DOHH2 (cell line): ENCODE measurements around the gene FHOD3.

Experiments
- H3F3A ChIP-seq: fragments of 200-600 bp; sonication (generic), shearing (Covaris generic); 2 replicates; pipeline ENCODE4 v1.6.0; 2016; ENCODE audit warnings: antibody characterized with exemption, mild to moderate bottlenecking; ENCODE audit not compliant: control insufficient read depth, insufficient read depth
- H3K27ac ChIP-seq: fragments of 200-600 bp; sonication (generic); 2 replicates; pipeline ENCODE4 v1.5.1; 2014; ENCODE audit warnings: low read depth, mild to moderate bottlenecking, low read length, moderate library complexity
- H3K27me3 ChIP-seq: fragments of 200-600 bp; sonication (generic); 2 replicates; pipeline ENCODE4 v1.6.1; 2014; ENCODE audit warnings: mild to moderate bottlenecking, low read length, mixed read lengths; ENCODE audit not compliant: control insufficient read depth
- H3K36me3 ChIP-seq: fragments of 200-600 bp; sonication (generic); 2 replicates; pipeline ENCODE4 v1.6.1; 2014; ENCODE audit warnings: mild to moderate bottlenecking, low read length, moderate library complexity, mixed read lengths; ENCODE audit not compliant: control insufficient read depth
- H3K4me1 ChIP-seq: fragments of 200-600 bp; sonication (generic); 2 replicates; pipeline ENCODE4 v1.6.1; 2014; ENCODE audit warnings: mild to moderate bottlenecking, low read length, mixed read lengths; ENCODE audit not compliant: control insufficient read depth
- H3K4me2 ChIP-seq: fragments of 200-600 bp; sonication (generic); 2 replicates; pipeline ENCODE4 v1.6.0; 2014; ENCODE audit warnings: mild to moderate bottlenecking, low read length, moderate library complexity
- H3K4me3 ChIP-seq: fragments of 200-600 bp; sonication (generic); 2 replicates; pipeline ENCODE4 v1.5.1; 2014; ENCODE audit warnings: mild to moderate bottlenecking, low read length, mixed read lengths
- H3K79me2 ChIP-seq: fragments of 200-600 bp; sonication (generic); 2 replicates; pipeline ENCODE4 v1.6.1; 2014; ENCODE audit warnings: mild to moderate bottlenecking, low read length, mixed read lengths; ENCODE audit not compliant: control insufficient read depth
- H3K9me2 ChIP-seq: fragments of 200-600 bp; sonication (generic); replicated peaks from 2 replicates; pipeline ENCODE4 v1.6.1; 2014; ENCODE audit warnings: mild to moderate bottlenecking, low read length, mixed read lengths; ENCODE audit not compliant: control insufficient read depth
- H3K9me3 ChIP-seq: fragments of 200-600 bp; sonication (generic); 2 replicates; pipeline ENCODE4 v1.6.1; 2014; ENCODE audit warnings: antibody characterized with exemption, low read length, mixed read lengths; ENCODE audit not compliant: control insufficient read depth, insufficient read depth
- H4K20me1 ChIP-seq: fragments of 200-600 bp; sonication (generic); 2 replicates; pipeline ENCODE4 v1.6.0; 2014; ENCODE audit warnings: low read depth, mild to moderate bottlenecking, antibody characterized with exemption, low read length, moderate library complexity; ENCODE audit not compliant: control insufficient read depth, insufficient read depth
- CTCF ChIP-seq: fragments of 200-600 bp; sonication (generic); IDR thresholded peaks from one replicate; pipeline ENCODE4 v1.5.1; 2014; ENCODE audit warnings: antibody characterized with exemption, mild to moderate bottlenecking, low read depth, low read length; ENCODE audit not compliant: poor library complexity, severe bottlenecking
- EZH2phosphoT487 ChIP-seq: fragments of 200-600 bp; sonication (generic); IDR thresholded peaks from 2 replicates; pipeline ENCODE4 v1.6.1; 2017; ENCODE audit warnings: borderline replicate concordance, mild to moderate bottlenecking, antibody characterized with exemption, low read length, moderate library complexity, mixed read lengths

The FHOD3 gene

GRCh38 chr18:36526611-36527010 is 229.1 kb downstream of the FHOD3 start:
- Histone ChIP-seq H3K4me1 (no peaks in the 10 kb centered on the region), H3K9me3 (no peaks in the 10 kb centered on the region), H3K79me2 (no peaks in the 10 kb centered on the region), H3K27ac (no peak overlapping the region), H3F3A (no peaks in the 10 kb centered on the region), H3K4me2 (no peak overlapping the region), H3K27me3 (peaks cover 1% of the 10 kb centered on the region; the same call in 1 of the 2 replicates), H3K4me3 (no peak overlapping the region), H3K36me3 (no peaks in the 10 kb centered on the region), H4K20me1 (no peaks in the 10 kb centered on the region), H3K9me2 (no peaks in the 10 kb centered on the region)
- no peak for TF ChIP-seq EZH2phosphoT487
- no peak for TF ChIP-seq CTCF

GRCh38 chr18:36527051-36527450 is 229.5 kb downstream of the FHOD3 start:
- Histone ChIP-seq H3K36me3 (no peaks in the 10 kb centered on the region), H3K4me2 (no peak overlapping the region), H3K79me2 (no peaks in the 10 kb centered on the region), H4K20me1 (no peaks in the 10 kb centered on the region), H3K4me1 (no peaks in the 10 kb centered on the region), H3K4me3 (no peak overlapping the region), H3K9me3 (no peaks in the 10 kb centered on the region), H3K27ac (no peak overlapping the region), H3K27me3 (no peaks in the 10 kb centered on the region), H3F3A (no peaks in the 10 kb centered on the region), H3K9me2 (no peaks in the 10 kb centered on the region)
- TF ChIP-seq CTCF (no peak), EZH2phosphoT487 (no peak)

GRCh38 chr18:36527740-36528455 is 230.4 kb downstream of the FHOD3 start:
- Histone ChIP-seq H3K27ac (no peak overlapping the region), H3K79me2 (no peaks in the 10 kb centered on the region), H3F3A (no peaks in the 10 kb centered on the region), H3K4me3 (no peak overlapping the region), H3K27me3 (no peaks in the 10 kb centered on the region), H3K4me2 (no peak overlapping the region), H4K20me1 (no peaks in the 10 kb centered on the region), H3K9me2 (no peaks in the 10 kb centered on the region), H3K9me3 (no peaks in the 10 kb centered on the region), H3K4me1 (no peaks in the 10 kb centered on the region), H3K36me3 (no peaks in the 10 kb centered on the region)
- TF ChIP-seq CTCF (no peak), EZH2phosphoT487 (no peak)
